SU-DHL-6 (cell line): ENCODE results near the gene ADSL.

ENCODE experiments used
- EZH2phosphoT487 ChIP-seq: fragments of 200-600 bp; sonication (generic), shearing (Covaris generic); conservative IDR thresholded peaks from 2 replicates; pipeline ENCODE4 v1.6.1; 2018; ENCODE audit warnings: mild to moderate bottlenecking, antibody characterized with exemption, low read length, moderate library complexity, mixed read lengths
- TF ChIP-seq, protein P1 (sequence below): fragments of 200-600 bp; sonication (generic); IDR thresholded peaks from one replicate; pipeline ENCODE4 v1.5.1; 2017; ENCODE audit warnings: antibody characterized with exemption, mild to moderate bottlenecking, low read length, moderate library complexity; ENCODE audit not compliant: insufficient read depth, poor library complexity, severe bottlenecking

DNA sequence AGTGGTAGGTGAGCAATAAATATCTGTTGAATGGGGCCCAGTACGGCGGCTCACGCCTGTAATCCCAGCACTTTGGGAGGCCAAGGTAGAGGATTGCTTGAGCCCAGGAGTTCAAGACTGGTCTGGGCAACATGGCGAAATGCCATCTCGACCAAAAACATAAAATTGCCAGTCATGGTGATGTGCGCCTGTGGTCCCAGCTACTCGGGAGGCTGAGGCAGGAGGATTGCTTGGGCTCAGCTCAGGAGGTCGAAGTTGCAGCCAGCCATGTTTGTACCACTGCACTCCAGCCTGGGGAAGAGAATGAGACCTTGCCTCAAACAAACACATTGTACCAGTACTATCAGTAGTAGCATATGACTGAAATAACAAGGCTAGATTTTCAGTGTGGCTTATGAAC lies 28.3 kb downstream of the ADSL start:
- TF ChIP-seq, protein P1, sequence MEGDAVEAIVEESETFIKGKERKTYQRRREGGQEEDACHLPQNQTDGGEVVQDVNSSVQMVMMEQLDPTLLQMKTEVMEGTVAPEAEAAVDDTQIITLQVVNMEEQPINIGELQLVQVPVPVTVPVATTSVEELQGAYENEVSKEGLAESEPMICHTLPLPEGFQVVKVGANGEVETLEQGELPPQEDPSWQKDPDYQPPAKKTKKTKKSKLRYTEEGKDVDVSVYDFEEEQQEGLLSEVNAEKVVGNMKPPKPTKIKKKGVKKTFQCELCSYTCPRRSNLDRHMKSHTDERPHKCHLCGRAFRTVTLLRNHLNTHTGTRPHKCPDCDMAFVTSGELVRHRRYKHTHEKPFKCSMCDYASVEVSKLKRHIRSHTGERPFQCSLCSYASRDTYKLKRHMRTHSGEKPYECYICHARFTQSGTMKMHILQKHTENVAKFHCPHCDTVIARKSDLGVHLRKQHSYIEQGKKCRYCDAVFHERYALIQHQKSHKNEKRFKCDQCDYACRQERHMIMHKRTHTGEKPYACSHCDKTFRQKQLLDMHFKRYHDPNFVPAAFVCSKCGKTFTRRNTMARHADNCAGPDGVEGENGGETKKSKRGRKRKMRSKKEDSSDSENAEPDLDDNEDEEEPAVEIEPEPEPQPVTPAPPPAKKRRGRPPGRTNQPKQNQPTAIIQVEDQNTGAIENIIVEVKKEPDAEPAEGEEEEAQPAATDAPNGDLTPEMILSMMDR, result no peak
- TF ChIP-seq EZH2phosphoT487, result no peak
